K562 (cell line): ENCODE results near the gene PSG3.
"Not testable (repeated sequence)": the region's sequence is repeated elsewhere in the genome, so short reads cannot be mapped to it uniquely, and the experiment has no call there.

Source experiments
- CTCF ChIP-seq, 3 experiments: IDR thresholded peaks in 2 of 3; conservative IDR thresholded peaks in 1 of 3; 2 replicates each; pipeline ENCODE4 v1.5.1; 2011 to 2012; ENCODE audit warnings: low read length in 3 of 3, mild to moderate bottlenecking in 3 of 3, control low read depth in 2 of 3, improper control_type of control experiment in 1 of 3, inconsistent platforms in 1 of 3, low read depth in 1 of 3, mixed read lengths in 1 of 3, moderate library complexity in 1 of 3; ENCODE audit not compliant: insufficient read depth in 2 of 3
- E2F4 ChIP-seq: sonication (generic); formaldehyde crosslinking; IDR thresholded peaks from 2 replicates; pipeline ENCODE4 v1.8.0; 2022; ENCODE audit warnings: mild to moderate bottlenecking, low read depth, missing genetic modification reagents
- ETV6 ChIP-seq, 3 experiments: fragments of 150-350 bp in 1 of 3; sonication (generic) in 1 of 3; formaldehyde crosslinking in 1 of 3; IDR thresholded peaks; 2 replicates each; pipeline versions ENCODE4 v1.6.1 to v1.8.0; 2014 to 2022; ENCODE audit warnings: borderline replicate concordance in 2 of 3, low read depth in 2 of 3, antibody characterized with exemption in 1 of 3, low read length in 1 of 3, mild to moderate bottlenecking in 1 of 3, missing genetic modification reagents in 1 of 3
- HDAC3 ChIP-seq: fragments of 450-650 bp; IDR thresholded peaks from 2 replicates; pipeline ENCODE4 v1.6.1; 2018; ENCODE audit warnings: borderline replicate concordance, mild to moderate bottlenecking, moderate library complexity; ENCODE audit not compliant: partially characterized antibody
- POLR2AphosphoS5 ChIP-seq: IDR thresholded peaks from 2 replicates; pipeline ENCODE4 v1.6.1; 2011; ENCODE audit warnings: mild to moderate bottlenecking, low read depth, low read length, moderate library complexity; ENCODE audit not compliant: control insufficient read depth, insufficient read depth
- PRPF4 ChIP-seq: fragments of 200-400 bp; formaldehyde crosslinking; IDR thresholded peaks from one replicate; pipeline ENCODE4 v1.6.1; 2017; ENCODE audit warnings: low read length, low read depth, mild to moderate bottlenecking; ENCODE audit not compliant: insufficient read depth, poor library complexity, severe bottlenecking
- RCOR1 ChIP-seq, 2 experiments: IDR thresholded peaks; 2 replicates each; pipeline ENCODE4 v1.6.1; 2012; ENCODE audit warnings: low read depth in 2 of 2, low read length in 2 of 2, borderline replicate concordance in 1 of 2, improper control_type of control experiment in 1 of 2
- SETDB1 ChIP-seq: IDR thresholded peaks from one replicate; pipeline ENCODE4 v1.6.1; 2012; ENCODE audit warnings: low read length, control low read depth, inconsistent platforms
- TF ChIP-seq, protein P1 (sequence below): sonication (generic); formaldehyde crosslinking; IDR thresholded peaks from 2 replicates; pipeline ENCODE4 v1.8.1; 2022; ENCODE audit warnings: missing genetic modification reagents

DNA sequence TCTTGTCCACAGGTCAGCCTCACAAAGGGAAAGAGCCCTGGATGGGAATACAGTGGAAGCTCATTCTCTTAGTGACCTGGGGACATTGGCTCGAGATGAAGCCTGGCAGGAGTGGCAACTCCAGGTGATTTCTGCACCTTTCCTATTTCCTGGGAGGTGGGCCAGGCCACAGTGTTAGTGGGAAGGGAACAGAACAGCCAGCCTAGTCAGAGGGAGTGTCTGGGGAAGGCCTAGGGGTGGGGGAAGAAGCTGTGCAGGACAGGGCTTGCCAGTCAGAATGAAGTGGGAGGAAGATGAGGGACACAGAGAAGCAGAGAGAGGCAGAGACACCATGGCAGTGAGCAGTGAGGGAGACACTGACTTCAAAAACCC lies 21.6 kb upstream of the PSG3 start:
- TF ChIP-seq ETV6 (IDR thresholded peaks at IDR 0.05; ENCODE audit: borderline replicate concordance in 1 of 2, low read depth in 2 of 2, low read length in 1 of 2); ETV6 (CRISPR knock-in tag; IDR thresholded peaks at IDR 0.05; ENCODE audit: borderline replicate concordance); POLR2AphosphoS5; SETDB1; HDAC3; PRPF4; E2F4 (CRISPR knock-in tag); RCOR1 (IDR thresholded peaks at IDR 0.05; ENCODE audit: borderline replicate concordance in 1 of 2, low read depth in 2 of 2, low read length in 2 of 2); CTCF (IDR thresholded peaks at IDR 0.05 in 2 of 3, conservative IDR thresholded peaks at IDR 0.05 in 1 of 3; ENCODE audit: insufficient read depth in 2 of 3, low read depth in 1 of 3, low read length in 3 of 3): not testable (repeated sequence)
- TF ChIP-seq, protein P1, sequence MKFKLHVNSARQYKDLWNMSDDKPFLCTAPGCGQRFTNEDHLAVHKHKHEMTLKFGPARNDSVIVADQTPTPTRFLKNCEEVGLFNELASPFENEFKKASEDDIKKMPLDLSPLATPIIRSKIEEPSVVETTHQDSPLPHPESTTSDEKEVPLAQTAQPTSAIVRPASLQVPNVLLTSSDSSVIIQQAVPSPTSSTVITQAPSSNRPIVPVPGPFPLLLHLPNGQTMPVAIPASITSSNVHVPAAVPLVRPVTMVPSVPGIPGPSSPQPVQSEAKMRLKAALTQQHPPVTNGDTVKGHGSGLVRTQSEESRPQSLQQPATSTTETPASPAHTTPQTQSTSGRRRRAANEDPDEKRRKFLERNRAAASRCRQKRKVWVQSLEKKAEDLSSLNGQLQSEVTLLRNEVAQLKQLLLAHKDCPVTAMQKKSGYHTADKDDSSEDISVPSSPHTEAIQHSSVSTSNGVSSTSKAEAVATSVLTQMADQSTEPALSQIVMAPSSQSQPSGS = not testable (repeated sequence)
